Left ventricle myocardium inferior (tissue), 1 donor: Measurements from ENCODE around the gene LILRA6. TPM values are rescaled to one million over a fixed set of nuclear protein-coding genes. Genes with fewer than 3 reads are reported as not detected.
"Not testable (repeated sequence)": the region's sequence is repeated elsewhere in the genome, so short reads cannot be mapped to it uniquely, and the experiment has no call there.

Source experiments
- DNase-seq: peaks from one replicate; pipeline ENCODE4 v3.0.0-alpha.2; 2020
- H3K27ac ChIP-seq: fragments of 200-600 bp; replicated peaks from 2 replicates; pipeline ENCODE4 v1.8.0; 2021
- H3K27me3 ChIP-seq: fragments of 200-600 bp; 2 replicates; pipeline ENCODE4 v1.8.0; 2021; ENCODE audit warnings: low read depth
- H3K36me3 ChIP-seq: fragments of 200-600 bp; 2 replicates; pipeline ENCODE4 v1.8.0; 2021
- H3K4me1 ChIP-seq: fragments of 200-600 bp; 2 replicates; pipeline ENCODE4 v1.8.0; 2021
- H3K4me3 ChIP-seq: fragments of 200-600 bp; 2 replicates; pipeline ENCODE4 v1.8.0; 2021; ENCODE audit warnings: mild to moderate bottlenecking, moderate library complexity
- H3K9me3 ChIP-seq: fragments of 200-600 bp; replicated peaks from 2 replicates; pipeline ENCODE4 v1.8.0; 2021
- CTCF ChIP-seq: fragments of 200-600 bp; IDR thresholded peaks from 2 replicates; pipeline ENCODE4 v1.8.0; 2021; ENCODE audit warnings: antibody characterized with exemption, mild to moderate bottlenecking, borderline replicate concordance
- intact Hi-C: fragments of 100-400 bp; cut with micrococcal nuclease; formaldehyde crosslinking; loops from one replicate; pipeline ENCODE4 v1.11.0; 2022
- total RNA-seq: library from RNA; stranded (reverse); fragmentation: NEBNext Ultra II Directional; extraction: Animal tissue kit (Norgen Biotek cat#: 25700); gene quantifications from one replicate; pipeline ENCODE4 v1.2.1, GENCODE V29; 2021
- donor health status: DM: no; HTN: yes; CAD: no; lungs with severe emphysema.

LILRA6 gene
- total RNA-seq, 1 donor from 2014 or later: 1.2 TPM

- DNase-seq: no peak
- TF ChIP-seq CTCF: no peak
- H3K4me3 ChIP-seq: no peak overlapping the region
- H3K27ac ChIP-seq: peak overlapping the region; percentile 62
- peaks cover 58% of the 10 kb centered on the region for H3K36me3 ChIP-seq
- peaks cover 88% of the 10 kb centered on the region for H3K4me1 ChIP-seq
- H3K27me3 ChIP-seq: no peaks in the 10 kb centered on the region
- intact Hi-C loops: no loop called here
- no peaks in the 10 kb centered on the region for H3K9me3 ChIP-seq
Measured at GRCh38 chr19:54207676-54207982, 35.0 kb downstream of the LILRA6 start.

GRCh38 chr19:54207193-54207592, 35.4 kb downstream of the LILRA6 start:
- not testable (repeated sequence) for DNase-seq
- peak overlapping the region; percentile 62 for H3K27ac ChIP-seq

GRCh38 chr19:54206831-54207177, 35.8 kb downstream of the LILRA6 start:
- Histone ChIP-seq H3K27me3 (no peaks in the 10 kb centered on the region), H3K27ac (peak overlapping the region; percentile 62), H3K36me3 (peaks cover 65% of the 10 kb centered on the region), H3K4me3 (peak overlapping the region; percentile 6), H3K9me3 (no peaks in the 10 kb centered on the region), H3K4me1 (peaks cover 96% of the 10 kb centered on the region)
- intact Hi-C loops: no loop called here
- TF ChIP-seq CTCF: no peak
- DNase-seq: no peak

More at GRCh38 chr19:54207193-54207592, 35.4 kb downstream of the LILRA6 start:
- Histone ChIP-seq H3K4me1 (peaks cover 92% of the 10 kb centered on the region), H3K4me3 (peak overlapping the region; percentile 6), H3K36me3 (peaks cover 62% of the 10 kb centered on the region)
- intact Hi-C loops, H3K9me3 ChIP-seq, H3K27me3 ChIP-seq: not testable (repeated sequence)

- no peak for TF ChIP-seq CTCF
- Histone ChIP-seq H3K9me3 (no peaks in the 10 kb centered on the region), H3K27ac (peak overlapping the region; percentile 62), H3K27me3 (no peaks in the 10 kb centered on the region), H3K4me1 (peaks cover 100% of the 10 kb centered on the region), H3K36me3 (peaks cover 71% of the 10 kb centered on the region), H3K4me3 (peak overlapping the region; percentile 6)
- no peak for DNase-seq
- intact Hi-C loops: no loop called here
Measured at GRCh38 chr19:54206030-54206830, 36.4 kb downstream of the LILRA6 start.

GRCh38 chr19:54204767-54205468, 37.7 kb downstream of the LILRA6 start:
- H3K36me3 ChIP-seq: peaks cover 71% of the 10 kb centered on the region
- intact Hi-C loops: no loop called here
- H3K4me1 ChIP-seq: peaks cover 98% of the 10 kb centered on the region
- peak overlapping the region; percentile 4 for H3K4me3 ChIP-seq
- no peaks in the 10 kb centered on the region for H3K9me3 ChIP-seq
- H3K27ac ChIP-seq: no peak overlapping the region
- DNase-seq: no peak
- no peak for TF ChIP-seq CTCF
- H3K27me3 ChIP-seq: no peaks in the 10 kb centered on the region

- Histone ChIP-seq H3K4me3 (peak overlapping the region; percentile 97), H3K27ac (no peak overlapping the region), H3K27me3 (no peaks in the 10 kb centered on the region), H3K9me3 (no peaks in the 10 kb centered on the region), H3K36me3 (peaks cover 68% of the 10 kb centered on the region), H3K4me1 (peaks cover 84% of the 10 kb centered on the region)
- TF ChIP-seq CTCF: no peak
- intact Hi-C loops: no loop called here
- DNase-seq: no peak
Measured at GRCh38 chr19:54203151-54203611, 39.4 kb downstream of the LILRA6 start.
